ENCODE measurements around the gene GIMAP1.

GRCh38 chr7:150751702-150752101, 35.3 kb downstream of the GIMAP1 start:
- TF ChIP-seq, protein P1, sequence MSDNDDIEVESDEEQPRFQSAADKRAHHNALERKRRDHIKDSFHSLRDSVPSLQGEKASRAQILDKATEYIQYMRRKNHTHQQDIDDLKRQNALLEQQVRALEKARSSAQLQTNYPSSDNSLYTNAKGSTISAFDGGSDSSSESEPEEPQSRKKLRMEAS (IDR thresholded peaks at IDR 0.05): no peak
- TF ChIP-seq YY1 (IDR thresholded peaks at IDR 0.05; ENCODE audit: extremely low read depth, insufficient replicate concordance, low read depth, low read length) (no peak), JUND (IDR thresholded peaks at IDR 0.05) (no peak), EZH2phosphoT487 (IDR thresholded peaks at IDR 0.05; ENCODE audit: borderline replicate concordance) (no peak), POLR2AphosphoS5 (IDR thresholded peaks at IDR 0.05; ENCODE audit: low read depth, low read length) (no peak)

All from HCT116 (cell line).